ENCODE results near the gene GLT1D1. TPM values are rescaled to one million over a fixed set of nuclear protein-coding genes. Genes with fewer than 3 reads are reported as not detected.

The GLT1D1 gene
- total and polyA plus RNA-seq, 2 donors (not counting 3 experiments of a cell fraction or from before 2014, with no cell fraction given) = not detected

GRCh38 chr12:128906485-128907137 is 53.3 kb downstream of the GLT1D1 start:
- no peaks in the 10 kb centered on the region for H3K79me2 ChIP-seq (ENCODE audit: control insufficient read depth, insufficient read depth, low read length)
- H2AFZ ChIP-seq (ENCODE audit: low read depth, low read length) = no peak overlapping the region
- H3K4me3 ChIP-seq (replicated peaks in 1 of 3; ENCODE audit: insufficient read depth in 1 of 3, low read depth in 1 of 3, low read length in 3 of 3) = no peak overlapping the region
- no TSS peak for BruUV-seq (replicated peaks)
- dilution Hi-C loops (cut with MboI; ENCODE audit: extremely low pct_ligation_motif_present, low sequenced_read_pairs) (no loop called here), intact Hi-C loops (cut with micrococcal nuclease) (no loop called here)
- H3K9me1 ChIP-seq (replicated peaks; ENCODE audit: control insufficient read depth, extremely low read depth, insufficient read depth, low read length) = no peaks in the 10 kb centered on the region
- no peak overlapping the region for H3K27ac ChIP-seq (ENCODE audit: insufficient read depth, low read depth, low read length)
- H3K9ac ChIP-seq (replicated peaks; ENCODE audit: extremely low read depth, insufficient read depth, low read length) = no peak overlapping the region
- H3K9me3 ChIP-seq (replicated peaks; ENCODE audit: control insufficient read depth, insufficient read depth, low read length) = peaks cover 1% of the 10 kb centered on the region
- H4K20me1 ChIP-seq (replicated peaks; ENCODE audit: control insufficient read depth, extremely low read depth, insufficient read depth, low read length) = no peaks in the 10 kb centered on the region
- POLR2A ChIA-PET = no interaction called here
- CTCF ChIA-PET = no interaction called here
- no peaks in the 10 kb centered on the region for H3K27me3 ChIP-seq (ENCODE audit: control insufficient read depth in 2 of 2, insufficient read depth in 2 of 2, low read length in 2 of 2)
- H3K36me3 ChIP-seq (ENCODE audit: control insufficient read depth in 2 of 2, extremely low read depth in 1 of 2, insufficient read depth in 2 of 2, low read length in 2 of 2) = no peaks in the 10 kb centered on the region
- no peak for DNase-seq (ENCODE audit: low read depth, low spot score)
- TF ChIP-seq MAX (IDR thresholded peaks at IDR 0.05; ENCODE audit: insufficient read depth, insufficient read length) (no peak), EZH2 (IDR thresholded peaks at IDR 0.05; ENCODE audit: borderline replicate concordance, low read depth, low read length, severe bottlenecking) (no peak), CTCF (IDR thresholded peaks at IDR 0.05; ENCODE audit: extremely low read depth in 1 of 2, insufficient read depth in 1 of 2, low read depth in 1 of 2, low read length in 2 of 2) (no peak), MYC (IDR thresholded peaks at IDR 0.05; ENCODE audit: low read depth, low read length) (no peak), GATA2 (IDR thresholded peaks at IDR 0.05; ENCODE audit: insufficient read depth, insufficient read length, low read depth, low read length) (no peak), JUN (IDR thresholded peaks at IDR 0.05; ENCODE audit: borderline replicate concordance, insufficient read depth, insufficient read length, low read depth) (no peak), FOS (IDR thresholded peaks at IDR 0.05; ENCODE audit: borderline replicate concordance, insufficient read depth, low read length) (no peak), POLR2AphosphoS5 (IDR thresholded peaks at IDR 0.05; ENCODE audit: insufficient read depth, low read depth, low read length) (no peak), POLR2A (IDR thresholded peaks at IDR 0.05; ENCODE audit: low read depth, low read length) (no peak)
- H3K4me2 ChIP-seq (ENCODE audit: insufficient read depth, low read length) = no peak overlapping the region
- H3K4me1 ChIP-seq (ENCODE audit: control insufficient read depth, extremely low read depth, insufficient read depth, low read length) = no peaks in the 10 kb centered on the region
- FAIRE-seq = no peak

Data from endothelial cell of umbilical vein (primary cell).